GM06990 (cell line): ENCODE data around the gene IL33.
"Not testable (repeated sequence)": the region's sequence is repeated elsewhere in the genome, so short reads cannot be mapped to it uniquely, and the experiment has no call there.

ENCODE experiments used
- DNase-seq: peaks from one replicate; pipeline ENCODE4 v3.0.0-alpha.2; 2011; ENCODE audit not compliant: insufficient read length; ENCODE audit errors: extremely low read depth
- H3K27me3 ChIP-seq: replicated peaks from 2 replicates; pipeline ENCODE4 v1.6.0; 2011; ENCODE audit warnings: low read length; ENCODE audit not compliant: control insufficient read depth, insufficient read depth
- H3K36me3 ChIP-seq: 2 replicates; pipeline ENCODE4 v1.5.1; 2011; ENCODE audit warnings: low read length; ENCODE audit not compliant: control insufficient read depth, insufficient read depth
- H3K4me3 ChIP-seq: replicated peaks from 2 replicates; pipeline ENCODE4 v1.5.1; 2011; ENCODE audit warnings: low read depth, mild to moderate bottlenecking, control low read depth, low read length
- CTCF ChIP-seq: IDR thresholded peaks from 2 replicates; pipeline ENCODE4 v1.5.1; 2011; ENCODE audit warnings: low read length, control low read depth, mild to moderate bottlenecking, inconsistent platforms; ENCODE audit not compliant: insufficient read depth, poor library complexity, severe bottlenecking

The IL33 gene

GRCh38 chr9:6215562-6215961 is at the start of gene IL33:
TSS of gene IL33 (plus strand) at chr9:6215807. CDS start at chr9:6241695, 25,888 bp downstream.
- Histone ChIP-seq H3K4me3 (no peak within 1 kb of the TSS), H3K27me3 (no peaks in the 10 kb centered on the region), H3K36me3 (no peaks in the 10 kb centered on the region)
- no peak for TF ChIP-seq CTCF
- DNase-seq, result no peak

GRCh38 chr9:6171667-6172066 is 43.9 kb upstream of the IL33 start:
- no peaks in the 10 kb centered on the region for H3K36me3 ChIP-seq
- no peaks in the 10 kb centered on the region for H3K27me3 ChIP-seq
- no peak for TF ChIP-seq CTCF
- H3K4me3 ChIP-seq, result no peak overlapping the region
- no peak for DNase-seq

GRCh38 chr9:6173914-6174313 is 41.7 kb upstream of the IL33 start:
- no peak for DNase-seq
- H3K4me3 ChIP-seq, result no peak overlapping the region
- no peaks in the 10 kb centered on the region for H3K27me3 ChIP-seq
- no peaks in the 10 kb centered on the region for H3K36me3 ChIP-seq
- no peak for TF ChIP-seq CTCF

- H3K27me3 ChIP-seq, H3K4me3 ChIP-seq, DNase-seq, H3K36me3 ChIP-seq: not testable (repeated sequence)
These were observed 32.9 kb upstream of the IL33 start for GRCh38 chr9:6182549-6183226.

- Histone ChIP-seq H3K36me3 (no peaks in the 10 kb centered on the region), H3K4me3 (no peak overlapping the region), H3K27me3 (no peaks in the 10 kb centered on the region)
- no peak for TF ChIP-seq CTCF
- no peak for DNase-seq
These were observed 32.4 kb upstream of the IL33 start for GRCh38 chr9:6183227-6183551.

- Histone ChIP-seq H3K27me3 (no peaks in the 10 kb centered on the region), H3K4me3 (no peak overlapping the region), H3K36me3 (no peaks in the 10 kb centered on the region)
- DNase-seq, result no peak
- no peak for TF ChIP-seq CTCF
These were observed 32.0 kb upstream of the IL33 start for GRCh38 chr9:6183627-6184026.
